ENCODE measurements around the gene TSPEAR. TPM values are rescaled to one million over a fixed set of nuclear protein-coding genes. Genes with fewer than 3 reads are reported as not detected.

Gene TSPEAR
- total RNA-seq, 1 donor from 2014 or later, result 0.15 TPM

DNA sequence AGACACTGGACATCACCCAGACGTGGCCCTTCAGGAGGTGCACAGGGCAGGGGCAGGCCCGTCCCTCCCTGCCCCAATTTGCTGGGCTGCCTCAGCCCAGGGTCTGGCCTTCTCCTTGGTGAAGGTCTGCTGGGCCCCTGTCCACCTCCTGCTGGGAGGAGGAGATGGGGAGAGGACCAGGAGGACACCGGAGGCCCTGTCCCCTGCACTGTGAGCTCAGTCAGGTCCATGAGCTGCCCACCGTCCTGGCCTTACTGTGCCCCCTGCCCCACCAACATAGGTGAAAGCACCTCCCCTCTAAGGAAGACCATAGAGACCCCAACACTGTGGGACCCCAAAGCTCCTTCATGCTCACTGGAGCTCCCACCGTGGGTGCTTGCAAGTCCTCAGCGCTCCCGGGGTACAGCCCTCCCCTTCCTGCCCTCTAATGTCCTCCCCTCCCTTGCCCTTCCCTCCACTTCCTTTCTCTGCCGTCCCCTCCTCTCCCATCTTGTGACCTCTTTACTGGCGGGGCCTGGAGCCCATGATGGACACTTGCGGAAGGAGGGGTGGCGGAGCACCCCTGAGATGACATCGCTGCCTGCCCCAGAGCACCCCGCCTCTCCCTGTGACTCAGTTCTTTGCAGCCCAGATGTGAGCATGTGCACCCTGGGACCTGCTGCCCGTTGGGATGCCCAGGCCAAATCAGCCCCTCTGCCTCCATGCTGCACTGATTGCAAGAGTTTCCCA is 251.5 kb downstream of the TSPEAR start:
- no peak overlapping the region for H3K27ac Mint-ChIP-seq (ENCODE audit: unreplicated experiment)
- H3K36me3 Mint-ChIP-seq (ENCODE audit: low read depth), result peaks cover 5% of the 10 kb centered on the region
- no peak overlapping the region for H3K4me3 Mint-ChIP-seq (ENCODE audit: unreplicated experiment)
- DNase-seq (ENCODE audit: low spot score), result no peak
- H3K9me3 Mint-ChIP-seq (ENCODE audit: low read depth), result no peaks in the 10 kb centered on the region
- H3K4me1 Mint-ChIP-seq (ENCODE audit: low read depth), result no peaks in the 10 kb centered on the region
- no peaks in the 10 kb centered on the region for H3K27me3 Mint-ChIP-seq (ENCODE audit: low read depth)
- TF ChIP-seq, protein P1, sequence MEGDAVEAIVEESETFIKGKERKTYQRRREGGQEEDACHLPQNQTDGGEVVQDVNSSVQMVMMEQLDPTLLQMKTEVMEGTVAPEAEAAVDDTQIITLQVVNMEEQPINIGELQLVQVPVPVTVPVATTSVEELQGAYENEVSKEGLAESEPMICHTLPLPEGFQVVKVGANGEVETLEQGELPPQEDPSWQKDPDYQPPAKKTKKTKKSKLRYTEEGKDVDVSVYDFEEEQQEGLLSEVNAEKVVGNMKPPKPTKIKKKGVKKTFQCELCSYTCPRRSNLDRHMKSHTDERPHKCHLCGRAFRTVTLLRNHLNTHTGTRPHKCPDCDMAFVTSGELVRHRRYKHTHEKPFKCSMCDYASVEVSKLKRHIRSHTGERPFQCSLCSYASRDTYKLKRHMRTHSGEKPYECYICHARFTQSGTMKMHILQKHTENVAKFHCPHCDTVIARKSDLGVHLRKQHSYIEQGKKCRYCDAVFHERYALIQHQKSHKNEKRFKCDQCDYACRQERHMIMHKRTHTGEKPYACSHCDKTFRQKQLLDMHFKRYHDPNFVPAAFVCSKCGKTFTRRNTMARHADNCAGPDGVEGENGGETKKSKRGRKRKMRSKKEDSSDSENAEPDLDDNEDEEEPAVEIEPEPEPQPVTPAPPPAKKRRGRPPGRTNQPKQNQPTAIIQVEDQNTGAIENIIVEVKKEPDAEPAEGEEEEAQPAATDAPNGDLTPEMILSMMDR (IDR thresholded peaks at IDR 0.05), result no peak

DNA sequence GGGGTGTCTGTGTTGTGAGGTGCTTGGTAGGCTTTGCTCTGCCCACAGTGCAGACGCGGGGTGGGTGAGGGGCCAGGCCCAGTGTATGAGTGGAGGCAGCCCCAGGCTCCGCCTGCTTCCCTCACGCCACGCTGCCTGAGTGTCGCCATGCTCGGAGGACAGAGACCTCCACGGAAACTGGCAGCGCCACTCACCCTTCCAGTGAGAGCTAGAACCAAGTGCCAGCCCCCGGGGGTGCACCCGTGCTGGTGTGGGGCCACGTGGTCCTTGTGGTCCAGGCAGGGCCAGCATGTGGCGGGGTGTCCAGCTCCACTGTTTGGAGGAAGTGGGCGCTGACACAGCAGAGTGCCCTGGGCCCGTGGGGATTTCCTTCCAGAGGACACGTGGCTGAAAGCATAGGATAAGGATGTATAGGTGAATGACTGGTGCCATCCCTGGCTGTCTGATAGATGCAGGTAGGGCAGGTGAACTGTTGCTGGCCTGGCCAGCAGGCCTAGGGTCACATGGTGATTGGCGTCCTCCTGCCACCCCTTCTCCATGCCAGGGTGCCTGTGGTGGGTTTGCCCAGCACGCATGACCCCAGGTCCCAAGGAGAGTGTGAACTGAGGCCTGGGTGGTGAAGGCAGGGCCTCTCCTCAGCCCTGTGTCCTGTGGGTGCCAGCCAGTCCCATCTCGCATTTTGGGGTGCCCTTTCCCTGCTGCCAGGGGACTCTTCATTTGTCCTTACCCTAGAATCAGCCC is 252.2 kb downstream of the TSPEAR start:
- H3K36me3 Mint-ChIP-seq (ENCODE audit: low read depth), result peaks cover 5% of the 10 kb centered on the region
- H3K27me3 Mint-ChIP-seq (ENCODE audit: low read depth), result no peaks in the 10 kb centered on the region
- H3K27ac Mint-ChIP-seq (ENCODE audit: unreplicated experiment), result no peak overlapping the region
- no peaks in the 10 kb centered on the region for H3K4me1 Mint-ChIP-seq (ENCODE audit: low read depth)
- no peak overlapping the region for H3K4me3 Mint-ChIP-seq (ENCODE audit: unreplicated experiment)
- H3K9me3 Mint-ChIP-seq (ENCODE audit: low read depth), result no peaks in the 10 kb centered on the region
- TF ChIP-seq, protein P1 (IDR thresholded peaks at IDR 0.05), result no peak
- peak; percentile 86 for DNase-seq (ENCODE audit: low spot score)

DNA sequence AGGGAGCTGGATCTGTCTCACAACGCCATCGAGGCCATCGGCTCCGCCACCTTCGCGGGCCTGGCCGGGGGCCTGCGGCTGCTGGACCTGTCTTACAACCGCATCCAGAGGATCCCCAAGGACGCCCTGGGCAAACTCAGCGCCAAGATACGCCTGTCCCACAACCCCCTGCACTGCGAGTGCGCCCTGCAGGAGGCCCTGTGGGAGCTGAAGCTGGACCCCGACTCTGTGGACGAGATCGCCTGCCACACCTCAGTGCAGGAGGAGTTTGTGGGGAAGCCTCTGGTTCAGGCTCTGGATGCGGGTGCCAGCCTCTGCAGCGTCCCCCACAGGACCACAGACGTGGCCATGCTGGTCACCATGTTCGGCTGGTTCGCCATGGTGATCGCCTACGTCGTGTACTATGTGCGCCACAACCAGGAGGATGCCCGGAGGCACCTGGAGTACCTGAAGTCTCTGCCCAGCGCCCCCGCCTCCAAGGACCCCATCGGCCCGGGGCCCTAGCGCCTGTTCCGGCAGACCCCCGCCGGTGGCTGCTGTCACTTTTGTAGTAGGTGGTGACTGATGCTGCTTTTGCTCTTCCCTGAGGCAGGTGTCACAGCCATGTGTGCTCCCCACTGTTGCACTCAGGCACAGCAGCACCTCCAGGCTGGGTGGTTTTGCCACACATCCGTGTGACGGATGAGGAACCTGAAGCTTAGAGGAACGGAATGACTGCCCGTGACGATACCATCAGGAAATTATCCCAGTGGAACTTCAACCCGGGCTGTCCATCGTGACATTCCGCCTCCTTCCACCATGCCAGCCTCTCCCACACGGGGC is 254.2 kb downstream of the TSPEAR start:
- Mint-ChIP-seq H3K36me3 (ENCODE audit: low read depth) (peaks cover 2% of the 10 kb centered on the region), H3K4me3 (ENCODE audit: unreplicated experiment) (peak overlapping the region; percentile 59), H3K27me3 (ENCODE audit: low read depth) (peaks cover 5% of the 10 kb centered on the region), H3K27ac (ENCODE audit: unreplicated experiment) (no peak overlapping the region), H3K9me3 (ENCODE audit: low read depth) (peaks cover 13% of the 10 kb centered on the region), H3K4me1 (ENCODE audit: low read depth) (no peaks in the 10 kb centered on the region)
- TF ChIP-seq, protein P1 (IDR thresholded peaks at IDR 0.05), result no peak
- peak; percentile 91 for DNase-seq (ENCODE audit: low spot score)

DNA sequence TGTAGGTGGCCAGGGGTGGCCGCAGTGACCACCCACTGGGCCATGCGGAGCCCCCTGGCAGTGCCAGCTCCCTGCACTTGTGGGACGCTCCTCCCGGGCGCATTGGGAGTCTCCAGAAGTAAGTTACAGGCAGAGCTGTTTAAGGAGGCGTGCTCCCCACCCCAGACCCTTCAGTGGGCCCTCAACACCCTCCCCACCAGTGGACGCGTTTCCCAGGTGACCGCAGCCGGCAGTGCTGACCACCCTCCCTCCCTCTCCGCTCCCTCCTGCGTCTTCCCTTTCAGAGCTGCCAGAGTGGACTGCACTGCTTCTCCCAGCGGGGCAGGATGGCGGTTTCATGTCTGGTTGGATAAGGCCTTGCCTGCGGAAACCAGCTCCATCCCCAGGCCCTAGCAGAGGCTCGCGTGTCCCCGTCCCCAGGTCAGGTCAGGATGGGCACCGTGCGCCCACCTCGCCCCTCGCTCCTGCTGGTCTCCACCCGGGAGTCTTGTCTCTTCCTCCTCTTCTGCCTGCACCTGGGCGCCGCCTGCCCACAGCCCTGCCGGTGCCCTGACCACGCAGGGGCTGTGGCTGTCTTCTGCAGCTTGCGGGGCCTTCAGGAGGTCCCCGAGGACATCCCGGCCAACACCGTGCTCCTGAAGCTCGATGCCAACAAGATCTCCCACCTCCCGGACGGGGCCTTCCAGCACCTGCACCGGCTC is 255.0 kb downstream of the TSPEAR start:
- H3K4me3 Mint-ChIP-seq (ENCODE audit: unreplicated experiment), result peak overlapping the region; percentile 77
- H3K27me3 Mint-ChIP-seq (ENCODE audit: low read depth), result peaks cover 12% of the 10 kb centered on the region
- TF ChIP-seq, protein P1 (IDR thresholded peaks at IDR 0.05), result peak; percentile 11
- DNase-seq (ENCODE audit: low spot score), result peak; percentile 93
- H3K9me3 Mint-ChIP-seq (ENCODE audit: low read depth), result peaks cover 17% of the 10 kb centered on the region
- H3K36me3 Mint-ChIP-seq (ENCODE audit: low read depth), result peaks cover 2% of the 10 kb centered on the region
- H3K27ac Mint-ChIP-seq (ENCODE audit: unreplicated experiment), result no peak overlapping the region
- H3K4me1 Mint-ChIP-seq (ENCODE audit: low read depth), result no peaks in the 10 kb centered on the region

All from chondrocyte (in vitro differentiated cells).